Astrocyte (in vitro differentiated cells and primary cell): Measurements from ENCODE around the gene TFRC. TPM values are rescaled to one million over a fixed set of nuclear protein-coding genes. Genes with fewer than 3 reads are reported as not detected.
A peak's percentile ranks its signal among the peaks of the same experiment; 100 is the strongest.
"Not testable (repeated sequence)": the region's sequence is repeated elsewhere in the genome, so short reads cannot be mapped to it uniquely, and the experiment has no call there.

Source experiments
- DNase-seq: peaks from one replicate; pipeline ENCODE4 v3.0.0-alpha.2; 2010; ENCODE audit warnings: low read depth
- FAIRE-seq: peaks from 2 replicates; lab custom pipeline; 2011; peaks lifted over from hg19 to GRCh38; lab: Jason Lieb, UNC
- H2AFZ ChIP-seq: 2 replicates; pipeline ENCODE4 v1.6.0; 2012; ENCODE audit warnings: low read depth, low read length, inconsistent platforms
- H3K27ac ChIP-seq: 2 replicates; pipeline ENCODE4 v1.5.1; 2011; ENCODE audit warnings: low read depth, low read length, inconsistent platforms
- H3K27me3 ChIP-seq: 2 replicates; pipeline ENCODE4 v1.6.0; 2011; ENCODE audit warnings: low read length, inconsistent platforms; ENCODE audit not compliant: insufficient read depth
- H3K36me3 ChIP-seq: 2 replicates; pipeline ENCODE4 v1.5.1; 2011; ENCODE audit warnings: low read length, inconsistent platforms; ENCODE audit not compliant: insufficient read depth
- H3K4me1 ChIP-seq: 2 replicates; pipeline ENCODE4 v1.5.1; 2011; ENCODE audit warnings: low read length, inconsistent platforms; ENCODE audit not compliant: insufficient read depth
- H3K4me2 ChIP-seq: 2 replicates; pipeline ENCODE4 v1.6.0; 2012; ENCODE audit warnings: low read length, inconsistent platforms
- H3K4me3 ChIP-seq: 2 replicates; pipeline ENCODE4 v1.5.1; 2011; ENCODE audit warnings: low read depth, mild to moderate bottlenecking, low read length, inconsistent platforms; ENCODE audit not compliant: insufficient read depth
- H3K79me2 ChIP-seq: 2 replicates; pipeline ENCODE4 v1.6.0; 2012; ENCODE audit warnings: mild to moderate bottlenecking, low read length, inconsistent platforms; ENCODE audit not compliant: insufficient read depth
- H3K9ac ChIP-seq: 2 replicates; pipeline ENCODE4 v1.6.0; 2012; ENCODE audit warnings: mild to moderate bottlenecking, low read length, inconsistent platforms
- H3K9me3 ChIP-seq: 2 replicates; pipeline ENCODE4 v1.5.1; 2012; ENCODE audit warnings: low read depth, mild to moderate bottlenecking, low read length, inconsistent platforms; ENCODE audit not compliant: insufficient read depth
- H4K20me1 ChIP-seq: 2 replicates; pipeline ENCODE4 v1.6.0; 2012; ENCODE audit warnings: low read length, inconsistent platforms; ENCODE audit not compliant: insufficient read depth
- H3K27ac Mint-ChIP-seq: one replicate; pipeline ENCODE4 v1.8.0; 2021; ENCODE audit warnings: mild to moderate bottlenecking, mixed read lengths; ENCODE audit not compliant: unreplicated experiment
- H3K27me3 Mint-ChIP-seq: one replicate; pipeline ENCODE4 v1.8.0; 2021; ENCODE audit warnings: low read depth, mixed read lengths; ENCODE audit not compliant: unreplicated experiment
- H3K36me3 Mint-ChIP-seq: one replicate; pipeline ENCODE4 v1.8.0; 2021; ENCODE audit warnings: low read depth, mixed read lengths; ENCODE audit not compliant: unreplicated experiment
- H3K4me1 Mint-ChIP-seq: one replicate; pipeline ENCODE4 v1.8.0; 2021; ENCODE audit warnings: low read depth, mixed read lengths; ENCODE audit not compliant: unreplicated experiment
- H3K4me3 Mint-ChIP-seq: one replicate; pipeline ENCODE4 v1.8.0; 2021; ENCODE audit warnings: mild to moderate bottlenecking, moderate library complexity, mixed read lengths; ENCODE audit not compliant: unreplicated experiment
- H3K9me3 Mint-ChIP-seq: one replicate; pipeline ENCODE4 v1.8.0; 2021; ENCODE audit warnings: mild to moderate bottlenecking, mixed read lengths; ENCODE audit not compliant: unreplicated experiment
- EZH2 ChIP-seq: IDR thresholded peaks from 2 replicates; pipeline ENCODE4 v1.6.1; 2012; ENCODE audit warnings: mild to moderate bottlenecking, low read length, inconsistent platforms; ENCODE audit not compliant: insufficient read depth
- total RNA-seq: library from RNA; stranded (reverse); gene quantifications from 2 replicates; pipeline ENCODE4 v1.2.1, GENCODE V29; 2021
- TF ChIP-seq, protein P1 (sequence below): IDR thresholded peaks from 2 replicates; pipeline ENCODE4 v1.5.1; 2011; ENCODE audit warnings: low read depth, mild to moderate bottlenecking, inconsistent platforms, low read length, moderate library complexity; ENCODE audit not compliant: insufficient read depth

TFRC gene
- total RNA-seq, 1 donor from 2014 or later = 98.4 TPM

DNA sequence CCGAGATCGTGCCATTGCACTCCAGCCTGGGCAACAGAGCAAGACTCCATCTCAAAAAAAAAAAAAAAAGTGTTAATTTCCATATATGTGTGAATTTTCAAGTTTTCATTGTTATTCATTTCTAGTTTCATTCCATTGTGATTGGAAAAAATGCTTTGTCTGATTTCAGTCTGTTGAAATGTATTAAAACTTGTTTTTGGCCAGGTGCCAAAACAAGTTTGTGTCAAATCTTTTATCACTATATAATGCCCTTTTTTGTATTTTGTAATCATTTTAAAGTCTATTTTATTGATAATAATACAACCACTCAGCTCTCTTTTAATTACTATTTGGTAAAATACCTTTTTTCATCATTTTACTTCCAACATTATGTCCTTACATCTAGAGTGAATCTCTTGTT lies 42.5 kb downstream of the TFRC start:
- H3K4me1 Mint-ChIP-seq = no peaks in the 10 kb centered on the region
- Histone ChIP-seq H3K4me3 (no peak overlapping the region), H3K36me3 (no peaks in the 10 kb centered on the region), H2AFZ (no peak overlapping the region), H3K79me2 (no peaks in the 10 kb centered on the region), H3K9ac (no peak overlapping the region), H3K27ac (no peak overlapping the region), H3K4me2 (no peak overlapping the region), H3K4me1 (no peaks in the 10 kb centered on the region), H3K27me3 (no peaks in the 10 kb centered on the region), H3K9me3 (no peaks in the 10 kb centered on the region), H4K20me1 (no peaks in the 10 kb centered on the region)
- H3K36me3 Mint-ChIP-seq = no peaks in the 10 kb centered on the region
- DNase-seq = no peak
- no peaks in the 10 kb centered on the region for H3K27me3 Mint-ChIP-seq
- no peak overlapping the region for H3K27ac Mint-ChIP-seq
- no peak overlapping the region for H3K4me3 Mint-ChIP-seq
- no peak for FAIRE-seq
- TF ChIP-seq EZH2 = no peak
- TF ChIP-seq, protein P1, sequence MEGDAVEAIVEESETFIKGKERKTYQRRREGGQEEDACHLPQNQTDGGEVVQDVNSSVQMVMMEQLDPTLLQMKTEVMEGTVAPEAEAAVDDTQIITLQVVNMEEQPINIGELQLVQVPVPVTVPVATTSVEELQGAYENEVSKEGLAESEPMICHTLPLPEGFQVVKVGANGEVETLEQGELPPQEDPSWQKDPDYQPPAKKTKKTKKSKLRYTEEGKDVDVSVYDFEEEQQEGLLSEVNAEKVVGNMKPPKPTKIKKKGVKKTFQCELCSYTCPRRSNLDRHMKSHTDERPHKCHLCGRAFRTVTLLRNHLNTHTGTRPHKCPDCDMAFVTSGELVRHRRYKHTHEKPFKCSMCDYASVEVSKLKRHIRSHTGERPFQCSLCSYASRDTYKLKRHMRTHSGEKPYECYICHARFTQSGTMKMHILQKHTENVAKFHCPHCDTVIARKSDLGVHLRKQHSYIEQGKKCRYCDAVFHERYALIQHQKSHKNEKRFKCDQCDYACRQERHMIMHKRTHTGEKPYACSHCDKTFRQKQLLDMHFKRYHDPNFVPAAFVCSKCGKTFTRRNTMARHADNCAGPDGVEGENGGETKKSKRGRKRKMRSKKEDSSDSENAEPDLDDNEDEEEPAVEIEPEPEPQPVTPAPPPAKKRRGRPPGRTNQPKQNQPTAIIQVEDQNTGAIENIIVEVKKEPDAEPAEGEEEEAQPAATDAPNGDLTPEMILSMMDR = no peak
- H3K9me3 Mint-ChIP-seq = peaks cover 15% of the 10 kb centered on the region

DNA sequence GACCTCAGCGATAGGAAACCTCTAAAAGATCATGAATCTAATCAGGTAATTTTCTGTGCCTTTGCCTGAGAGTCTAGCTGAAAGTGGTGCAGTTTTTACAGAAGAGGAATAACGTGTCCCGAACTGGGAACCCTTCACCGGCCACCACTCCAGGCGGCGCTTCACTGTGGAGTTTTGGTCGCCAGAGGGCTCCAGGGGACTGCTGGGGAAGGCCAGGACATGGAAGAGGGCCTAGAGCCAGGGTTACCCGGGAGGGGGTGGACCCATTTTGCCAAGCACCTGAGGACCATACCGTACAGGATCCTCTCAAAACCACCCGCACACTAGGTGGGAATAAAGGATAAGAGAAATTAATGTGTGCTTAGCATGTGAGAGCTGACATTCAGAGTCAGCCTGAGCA lies 55.8 kb downstream of the TFRC start:
- H3K27me3 ChIP-seq, H3K27ac ChIP-seq, H3K4me3 ChIP-seq, H3K27me3 Mint-ChIP-seq, H3K4me2 ChIP-seq, H3K4me1 ChIP-seq, H3K4me3 Mint-ChIP-seq, H3K27ac Mint-ChIP-seq, H3K4me1 Mint-ChIP-seq, H4K20me1 ChIP-seq, H3K36me3 Mint-ChIP-seq, H2AFZ ChIP-seq, H3K9me3 Mint-ChIP-seq, DNase-seq, FAIRE-seq, H3K79me2 ChIP-seq, H3K9me3 ChIP-seq, H3K36me3 ChIP-seq, H3K9ac ChIP-seq: not testable (repeated sequence)
- TF ChIP-seq, protein P1 = peak; percentile 21

DNA sequence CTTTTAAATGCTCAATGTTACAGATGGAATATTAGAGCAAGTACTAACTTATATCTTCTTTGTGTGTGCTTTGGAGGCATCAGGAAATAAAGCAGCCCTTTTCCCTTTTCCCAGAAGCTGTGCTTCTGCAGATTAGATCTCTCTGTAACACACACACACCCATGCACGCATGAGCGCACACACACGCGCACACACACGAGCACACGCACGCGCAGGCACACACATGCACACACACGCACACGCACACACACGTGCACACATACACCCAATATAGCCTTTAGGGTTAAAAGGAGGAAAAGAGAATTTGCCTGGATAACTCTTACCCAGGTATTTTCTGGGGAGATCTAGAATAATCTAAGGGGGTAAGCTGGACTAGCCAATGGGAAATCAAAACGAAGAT lies 56.9 kb downstream of the TFRC start:
- Mint-ChIP-seq H3K27me3 (peaks cover 11% of the 10 kb centered on the region), H3K9me3 (no peaks in the 10 kb centered on the region), H3K4me3 (no peak overlapping the region), H3K27ac (no peak overlapping the region), H3K4me1 (peaks cover 5% of the 10 kb centered on the region), H3K36me3 (no peaks in the 10 kb centered on the region)
- Histone ChIP-seq H2AFZ (no peak overlapping the region), H3K4me1 (no peaks in the 10 kb centered on the region), H3K4me2 (no peak overlapping the region), H3K79me2 (no peaks in the 10 kb centered on the region), H3K27me3 (peaks cover 8% of the 10 kb centered on the region), H3K4me3 (no peak overlapping the region), H4K20me1 (no peaks in the 10 kb centered on the region), H3K36me3 (no peaks in the 10 kb centered on the region), H3K9ac (no peak overlapping the region), H3K27ac (no peak overlapping the region), H3K9me3 (no peaks in the 10 kb centered on the region)
- FAIRE-seq (no peak), DNase-seq (no peak)
- no peak for TF ChIP-seq EZH2
- TF ChIP-seq, protein P1 = no peak
